Right lobe of liver (tissue), 4 donors: ENCODE measurements around the gene MACF1.
A peak's percentile ranks its signal among the peaks of the same experiment; 100 is the strongest.

Experiments used
- CTCF ChIP-seq, 4 donors: fragments of 200-600 bp in 3 of 4; fragments of 450-650 bp in 1 of 4; IDR thresholded peaks; one replicate each; pipeline versions ENCODE4 v1.5.1 to v1.8.0; 2016 to 2022; ENCODE audit warnings: antibody characterized with exemption in 4 of 4, mild to moderate bottlenecking in 2 of 4
- POLR2A ChIP-seq: fragments of 450-650 bp; IDR thresholded peaks from one replicate; pipeline ENCODE4 v1.6.1; 2017; ENCODE audit warnings: antibody characterized with exemption, mild to moderate bottlenecking
- donor health status: DM: no; HTN: no; CAD: no.
- donor health status: DM: no; HTN: no; CAD: no.
- donor health status: DM: no; HTN: yes; CAD: no.

- TF ChIP-seq CTCF (IDR thresholded peaks at IDR 0.05) (peak in 3 of 4 donors; percentile 9 to 28 (median 26)), POLR2A (no peak)
These were observed 237.3 kb downstream of the MACF1 start for GRCh38 chr1:39441797-39442196.
